Measurements from ENCODE around the gene SPRR2G. TPM values are rescaled to one million over a fixed set of nuclear protein-coding genes. Genes with fewer than 3 reads are reported as not detected.

Gene SPRR2G
- polyA plus RNA-seq, 1 of the 3 experiments (the other 2 are of a cell fraction), result not detected

GRCh38 chr1:153178922-153179321 lies 28.2 kb upstream of the SPRR2G start:
- Histone ChIP-seq H3K4me2 (no peak overlapping the region), H3K27me3 (ENCODE audit: insufficient read depth) (peaks cover 5% of the 10 kb centered on the region; the same call in 1 of the 2 replicates), H3K4me1 (ENCODE audit: control insufficient read depth in 1 of 2, insufficient read depth in 2 of 2, low read depth in 1 of 2, low read length in 1 of 2) (no peaks in the 10 kb centered on the region), H3K9me3 (no peaks in the 10 kb centered on the region), H3K36me3 (replicated peaks in 1 of 2; ENCODE audit: control insufficient read depth in 1 of 2, insufficient read depth in 2 of 2, low read length in 1 of 2) (no peaks in the 10 kb centered on the region), H3F3A (replicated peaks; ENCODE audit: insufficient read depth) (no peaks in the 10 kb centered on the region), H3K27ac (ENCODE audit: low read depth in 2 of 2, low read length in 1 of 2) (no peak overlapping the region), H3K79me2 (ENCODE audit: insufficient read depth) (no peaks in the 10 kb centered on the region), H3K4me3 (ENCODE audit: low read depth in 2 of 2, low read length in 1 of 2) (no peak overlapping the region), H3K9me2 (no peaks in the 10 kb centered on the region), H4K20me1 (ENCODE audit: insufficient read depth) (no peaks in the 10 kb centered on the region), H2AFZ (ENCODE audit: low read depth) (no peak overlapping the region), H3K9ac (no peak overlapping the region)
- no peak for TF ChIP-seq SMC3 (IDR thresholded peaks at IDR 0.05; ENCODE audit: low read depth, low read length)
- TF ChIP-seq JUND (IDR thresholded peaks at IDR 0.05), result no peak
- no peak for TF ChIP-seq TAF1 (IDR thresholded peaks at IDR 0.05; ENCODE audit: borderline replicate concordance, low read depth, low read length)
- TF ChIP-seq ZBTB33 (IDR thresholded peaks at IDR 0.05; ENCODE audit: borderline replicate concordance, low read depth), result no peak
- no peak for TF ChIP-seq FOXJ3 (CRISPR knock-in tag; IDR thresholded peaks at IDR 0.05)
- no peak for DNase-seq
- CTCF ChIA-PET, result no interaction called here
- POLR2A ChIA-PET, result no interaction called here

- no peaks in the 10 kb centered on the region for H3K9me2 ChIP-seq
- no peaks in the 10 kb centered on the region for H3K79me2 ChIP-seq (ENCODE audit: insufficient read depth)
- no peaks in the 10 kb centered on the region for H3K9me3 ChIP-seq
- ChIA-PET CTCF (no interaction called here), POLR2A (no interaction called here)
- no peak overlapping the region for H3K4me3 ChIP-seq (ENCODE audit: low read depth in 2 of 2, low read length in 1 of 2)
- TF ChIP-seq FOXM1 (IDR thresholded peaks at IDR 0.05; ENCODE audit: low read depth) (no peak), EZH2phosphoT487 (IDR thresholded peaks at IDR 0.05; ENCODE audit: borderline replicate concordance, low read depth) (no peak), PBX3 (IDR thresholded peaks at IDR 0.05) (no peak), GATA2 (CRISPR knock-in tag; IDR thresholded peaks at IDR 0.05) (no peak), RCOR1 (IDR thresholded peaks at IDR 0.05; ENCODE audit: low read length) (no peak), RFX5 (IDR thresholded peaks at IDR 0.05; ENCODE audit: low read length) (no peak), NRF1 (IDR thresholded peaks at IDR 0.05; ENCODE audit: low read depth, low read length) (no peak), JUND (IDR thresholded peaks at IDR 0.05) (no peak), YY1 (IDR thresholded peaks at IDR 0.05; ENCODE audit: low read depth) (no peak), MAX (IDR thresholded peaks at IDR 0.05; ENCODE audit: low read depth) (no peak), REST (IDR thresholded peaks at IDR 0.05; ENCODE audit: low read depth, low read length) (no peak), TEAD4 (IDR thresholded peaks at IDR 0.05; ENCODE audit: borderline replicate concordance, insufficient read depth) (no peak), TAF1 (IDR thresholded peaks at IDR 0.05; ENCODE audit: borderline replicate concordance, low read depth, low read length) (no peak), ZBTB33 (IDR thresholded peaks at IDR 0.05; ENCODE audit: borderline replicate concordance, low read depth) (no peak), EP300 (IDR thresholded peaks at IDR 0.05; ENCODE audit: borderline replicate concordance in 1 of 2, low read depth in 1 of 2, low read length in 1 of 2) (no peak), SIN3A (IDR thresholded peaks at IDR 0.05; ENCODE audit: borderline replicate concordance, low read depth, low read length) (no peak), GABPA (IDR thresholded peaks at IDR 0.05; ENCODE audit: low read depth) (no peak), NFIC (IDR thresholded peaks at IDR 0.05; ENCODE audit: borderline replicate concordance) (no peak)
- peaks cover 16% of the 10 kb centered on the region for H3K27me3 ChIP-seq (ENCODE audit: insufficient read depth)
- no peaks in the 10 kb centered on the region for H3K36me3 ChIP-seq (replicated peaks in 1 of 2; ENCODE audit: control insufficient read depth in 1 of 2, insufficient read depth in 2 of 2, low read length in 1 of 2)
- H2AFZ ChIP-seq (ENCODE audit: low read depth), result no peak overlapping the region
- H3K27ac ChIP-seq (ENCODE audit: low read depth in 2 of 2, low read length in 1 of 2), result no peak overlapping the region
- H4K20me1 ChIP-seq (ENCODE audit: insufficient read depth), result no peaks in the 10 kb centered on the region
- no peaks in the 10 kb centered on the region for H3K4me1 ChIP-seq (ENCODE audit: control insufficient read depth in 1 of 2, insufficient read depth in 2 of 2, low read depth in 1 of 2, low read length in 1 of 2)
- no peak overlapping the region for H3K9ac ChIP-seq
- H3K4me2 ChIP-seq, result no peak overlapping the region
- no peak for DNase-seq
- H3F3A ChIP-seq (replicated peaks; ENCODE audit: insufficient read depth), result no peaks in the 10 kb centered on the region
Observed at GRCh38 chr1:153174624-153175023, 23.9 kb upstream of the SPRR2G start.
